Small intestine (tissue), 7 donors: Measurements from ENCODE around the gene TULP4. TPM values are rescaled to one million over a fixed set of nuclear protein-coding genes. Genes with fewer than 3 reads are reported as not detected.
"Not testable (repeated sequence)": the region's sequence is repeated elsewhere in the genome, so short reads cannot be mapped to it uniquely, and the experiment has no call there.

Experiments used
- DNase-seq, 2 donors: peaks; one replicate each; pipeline versions ENCODE4 v3.0.0 to v3.0.0-alpha.2; 2013
- FAIRE-seq: peaks from 2 replicates; lab custom pipeline; 2012; peaks lifted over from hg19 to GRCh38; lab: Jason Lieb, UNC
- H3K27ac ChIP-seq, 3 donors: one replicate each; pipeline ENCODE4 v1.5.1; 2013; ENCODE audit warnings: low read length in 2 of 3, mild to moderate bottlenecking in 2 of 3, control low read depth in 1 of 3, inconsistent platforms in 1 of 3, low read depth in 1 of 3, moderate library complexity in 1 of 3
- H3K27me3 ChIP-seq, 3 donors: one replicate each; pipeline ENCODE4 v1.6.1; 2013; ENCODE audit warnings: low read length in 3 of 3, inconsistent platforms in 1 of 3; ENCODE audit not compliant: control insufficient read depth in 3 of 3, insufficient read depth in 3 of 3
- H3K36me3 ChIP-seq, 3 donors: one replicate each; pipeline ENCODE4 v1.6.1; 2013; ENCODE audit warnings: low read length in 3 of 3, inconsistent platforms in 1 of 3, low read depth in 1 of 3, mild to moderate bottlenecking in 1 of 3, moderate library complexity in 1 of 3; ENCODE audit not compliant: control insufficient read depth in 3 of 3, insufficient read depth in 2 of 3
- H3K4me1 ChIP-seq, 3 donors: one replicate each; pipeline ENCODE4 v1.6.1; 2013; ENCODE audit warnings: low read length in 2 of 3, inconsistent platforms in 1 of 3, low read depth in 1 of 3, mild to moderate bottlenecking in 1 of 3, moderate library complexity in 1 of 3; ENCODE audit not compliant: control insufficient read depth in 3 of 3, insufficient read depth in 2 of 3
- H3K4me3 ChIP-seq, 3 donors: one replicate each; pipeline ENCODE4 v1.5.1; 2013; ENCODE audit warnings: low read length in 3 of 3, control low read depth in 1 of 3, inconsistent platforms in 1 of 3, low read depth in 1 of 3, mild to moderate bottlenecking in 1 of 3, moderate library complexity in 1 of 3
- H3K9me3 ChIP-seq, 2 donors: one replicate each; pipeline ENCODE4 v1.6.1; 2013; ENCODE audit warnings: low read depth in 1 of 2, low read length in 1 of 2; ENCODE audit not compliant: control insufficient read depth in 2 of 2, insufficient read depth in 1 of 2
- WGBS, 3 donors: extraction: QIAGEN DNeasy Blood & Tissue Kit; methylation state at CpG; one replicate each; pipeline ENCODE4 v1.1.7; 2013; 5-methylcytosine and 5-hydroxymethylcytosine counted together
- polyA plus RNA-seq, 4 donors: library from polyadenylated mRNA; stranded (reverse) in 3 of 4; unstranded in 1 of 4; fragments of 200-250 nt in 3 of 4; fragments of 120-200 nt in 1 of 4; gene quantifications; one replicate each; pipeline versions ENCODE4 v1.2.1 to v1.2.3, GENCODE V29; 2013
- donor health status: healthy with polysubstance abuse.
- donor health status: control.
- donor health status: control.
- donor health status: Bipolar disorder and iron deficiency.
- donor health status: healthy.

The TULP4 gene
- polyA plus RNA-seq, 4 donors = 7.2 to 30.7 (median 10.7) TPM

GRCh38 chr6:158287047-158287446, 25.2 kb upstream of the TULP4 start:
- Histone ChIP-seq H3K4me1 (peaks cover 0 to 13% (median 10%) of the 10 kb centered on the region in 3 donors), H3K36me3 (peaks cover 0 to 21% (median 4%) of the 10 kb centered on the region in 3 donors), H3K4me3 (no peak overlapping the region), H3K9me3 (no peaks in the 10 kb centered on the region), H3K27me3 (no peaks in the 10 kb centered on the region), H3K27ac (peak overlapping the region in 2 of 3 donors; percentile 44 to 54)
- FAIRE-seq = no peak
- 19 to 60% (median 58%) methylated on average over 4 of the region's 4 CpGs for WGBS, 3 donors
- DNase-seq = peak; percentile 45 to 56

DNA sequence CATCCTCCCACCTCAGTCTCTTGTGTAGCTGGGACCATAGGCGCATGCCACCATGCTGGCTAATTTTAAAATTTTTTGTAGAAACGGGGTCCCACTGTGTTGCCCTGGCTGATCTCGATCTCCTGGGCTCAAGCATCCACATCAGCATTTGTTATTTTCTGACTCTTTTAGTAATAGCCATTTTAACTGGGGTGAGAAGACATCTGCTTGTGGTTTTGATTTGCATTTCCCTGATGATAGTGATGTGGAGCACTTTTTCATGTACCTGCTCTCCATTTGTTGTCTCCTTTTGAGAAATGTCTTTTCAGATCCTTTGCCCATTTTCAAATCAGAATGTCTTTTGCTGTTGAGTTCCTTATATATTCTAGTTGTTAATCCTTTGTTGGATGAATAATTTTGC, 22.2 kb upstream of the TULP4 start:
- H3K27ac ChIP-seq = peak overlapping the region in 1 of 3 donors; percentile 60
- DNase-seq = no peak
- no peak for FAIRE-seq

DNA sequence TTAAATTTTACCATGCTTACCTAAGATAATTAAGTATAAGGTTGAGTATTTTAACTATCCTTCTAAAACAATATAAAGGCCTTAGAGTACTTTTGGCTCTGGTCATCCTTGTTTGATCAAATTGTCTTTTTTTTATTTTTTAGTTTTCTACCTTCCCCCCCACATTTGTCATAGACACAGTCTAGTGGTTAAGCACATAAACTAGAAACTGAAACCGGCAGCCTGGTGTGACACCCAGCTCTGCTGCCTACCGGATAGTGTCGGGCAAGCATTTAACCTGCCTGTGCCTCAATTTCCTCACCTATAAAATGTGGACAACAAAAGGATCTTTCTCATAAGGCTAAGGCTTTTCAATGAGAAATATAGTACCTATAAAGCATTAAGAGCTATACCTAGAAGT, 21.6 kb upstream of the TULP4 start:
- FAIRE-seq (no peak), DNase-seq (peak in 1 of 2 donors; percentile 63)
- Histone ChIP-seq H3K36me3 (peaks cover 0 to 25% (median 0%) of the 10 kb centered on the region in 3 donors), H3K4me1 (peaks cover 0 to 13% (median 8%) of the 10 kb centered on the region in 3 donors), H3K9me3 (peaks cover 0 to 13% of the 10 kb centered on the region in 2 donors), H3K4me3 (no peak overlapping the region), H3K27me3 (no peaks in the 10 kb centered on the region), H3K27ac (peak overlapping the region in 1 of 3 donors; percentile 45)
- WGBS, 3 donors = 45 to 58% (median 51%) methylated on average over 3 of the region's 3 CpGs

More for the DNA sequence above, 22.2 kb upstream of the TULP4 start:
- Histone ChIP-seq H3K4me3 (no peak overlapping the region), H3K27me3 (no peaks in the 10 kb centered on the region), H3K4me1 (peaks cover 0 to 13% (median 10%) of the 10 kb centered on the region in 3 donors), H3K36me3 (peaks cover 0 to 24% (median 0%) of the 10 kb centered on the region in 3 donors), H3K9me3 (peaks cover 0 to 9% of the 10 kb centered on the region in 2 donors)
- 70 to 92% (median 82%) methylated on average over 3 of the region's 3 CpGs for WGBS, 3 donors

DNA sequence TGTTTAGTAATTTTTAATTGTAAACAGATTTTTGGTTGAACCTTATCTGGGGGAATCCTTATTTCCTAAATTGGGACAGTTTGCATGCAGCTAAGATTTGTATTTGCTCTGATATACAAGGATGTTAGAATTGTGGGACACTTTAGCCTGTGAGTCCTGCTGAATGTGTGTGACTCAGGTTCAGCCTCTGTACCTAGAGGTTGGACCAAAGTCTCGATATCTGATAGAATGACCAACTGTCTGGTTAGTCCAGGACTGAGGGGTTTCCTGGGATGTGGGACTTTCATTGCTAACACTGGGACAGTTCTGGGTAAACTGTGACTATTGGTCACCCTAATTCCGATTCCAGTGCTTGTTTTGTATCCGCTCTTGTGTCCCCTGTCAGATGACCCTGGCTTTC, 20.2 kb upstream of the TULP4 start:
- no peak for FAIRE-seq

DNA sequence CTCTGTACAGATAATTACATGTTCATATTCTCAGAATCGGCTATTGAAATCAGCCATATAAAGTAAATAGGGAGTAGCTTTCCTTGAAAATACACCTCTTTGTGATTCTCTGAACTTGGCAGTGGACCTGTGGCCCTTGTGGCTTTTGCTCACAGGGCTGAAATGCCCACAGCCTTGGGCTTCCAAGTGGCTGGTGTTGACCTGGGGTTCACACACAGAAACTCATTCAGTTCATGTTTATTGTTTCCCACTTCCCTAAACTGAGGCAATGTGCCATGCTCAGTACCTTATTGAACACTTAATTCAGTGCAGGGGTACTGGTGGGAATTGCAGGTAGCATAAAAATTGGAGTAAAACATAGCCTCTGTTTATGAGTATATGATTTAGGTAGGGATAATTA, 19.1 kb upstream of the TULP4 start:
- Histone ChIP-seq H3K4me1 (peaks cover 0 to 2% (median under 1%) of the 10 kb centered on the region in 3 donors), H3K27me3 (no peaks in the 10 kb centered on the region), H3K36me3 (peaks cover 0 to 29% (median 0%) of the 10 kb centered on the region in 3 donors), H3K9me3 (peaks cover 0 to 36% of the 10 kb centered on the region in 2 donors), H3K27ac (no peak overlapping the region), H3K4me3 (no peak overlapping the region)
- DNase-seq = no peak
- 96 to 100% (median 97%) methylated on average over 1 of the region's 1 CpG for WGBS, 3 donors
- FAIRE-seq = no peak

More for the DNA sequence above, 20.2 kb upstream of the TULP4 start:
- Histone ChIP-seq H3K27me3 (no peaks in the 10 kb centered on the region), H3K36me3 (peaks cover 0 to 26% (median 0%) of the 10 kb centered on the region in 3 donors), H3K9me3 (peaks cover 0 to 26% of the 10 kb centered on the region in 2 donors), H3K4me3 (no peak overlapping the region), H3K27ac (no peak overlapping the region), H3K4me1 (peaks cover 0 to 9% (median 5%) of the 10 kb centered on the region in 3 donors)
- 94 to 97% (median 97%) methylated on average over 3 of the region's 3 CpGs for WGBS, 3 donors
- DNase-seq = peak in 1 of 2 donors; percentile 61

- H3K27ac ChIP-seq = peak overlapping the region in 1 of 3 donors; percentile 58
- H3K4me1 ChIP-seq, H3K27me3 ChIP-seq, H3K4me3 ChIP-seq, FAIRE-seq: not testable (repeated sequence)
- H3K9me3 ChIP-seq = peaks cover 0 to 61% of the 10 kb centered on the region in 2 donors
- peak; percentile 26 to 46 for DNase-seq
- WGBS, 3 donors = 79 to 89% (median 79%) methylated on average over 11 of the region's 11 CpGs
- peaks cover 0 to 32% (median 6%) of the 10 kb centered on the region in 3 donors for H3K36me3 ChIP-seq
Measured at GRCh38 chr6:158295976-158296853, 16.1 kb upstream of the TULP4 start.

DNA sequence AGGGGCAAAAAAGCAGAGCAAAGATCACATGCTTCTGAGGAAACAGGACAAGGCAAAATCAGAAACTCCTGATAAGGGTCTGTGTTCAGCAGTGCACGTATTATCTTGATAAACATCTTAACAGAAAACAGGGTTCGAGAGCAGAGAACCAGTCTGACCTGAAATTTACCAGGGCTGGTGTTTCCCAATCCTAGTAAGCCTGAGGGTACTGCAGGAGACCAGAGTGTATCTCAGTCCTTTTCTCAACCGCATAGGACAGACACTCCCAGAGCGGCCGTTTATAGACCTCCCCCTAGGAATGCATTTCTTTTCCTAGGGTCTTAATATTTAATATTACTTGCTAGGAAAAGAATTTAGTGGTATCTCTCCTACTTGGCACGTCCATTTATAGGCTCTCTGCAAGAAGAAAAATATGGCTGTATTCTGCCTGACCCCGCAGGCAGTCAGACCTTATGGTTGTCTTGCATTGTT, 15.4 kb upstream of the TULP4 start:
- 88 to 95% (median 90%) methylated on average over 7 of the region's 7 CpGs for WGBS, 3 donors
- not testable (repeated sequence) for H3K27me3 ChIP-seq, DNase-seq, H3K4me1 ChIP-seq, FAIRE-seq, H3K4me3 ChIP-seq
- H3K27ac ChIP-seq = peak overlapping the region in 1 of 3 donors; percentile 58
- peaks cover 0 to 32% (median 6%) of the 10 kb centered on the region in 3 donors for H3K36me3 ChIP-seq
- peaks cover 0 to 61% of the 10 kb centered on the region in 2 donors for H3K9me3 ChIP-seq

GRCh38 chr6:158297657-158298056, 14.6 kb upstream of the TULP4 start:
- not testable (repeated sequence) for H3K4me3 ChIP-seq, H3K4me1 ChIP-seq, H3K27ac ChIP-seq, FAIRE-seq, DNase-seq, H3K27me3 ChIP-seq
- Histone ChIP-seq H3K36me3 (peaks cover 0 to 32% (median 6%) of the 10 kb centered on the region in 3 donors), H3K9me3 (peaks cover 0 to 61% of the 10 kb centered on the region in 2 donors)
- WGBS, 3 donors = 70 to 90% (median 81%) methylated on average over 10 of the region's 10 CpGs
